HL-60 (cell line): Measurements from ENCODE around the gene AGTR1.

Source experiments
- GABPA ChIP-seq: IDR thresholded peaks from 2 replicates; pipeline ENCODE4 v1.6.1; 2012; ENCODE audit warnings: low read depth
- POLR2AphosphoS5 ChIP-seq: IDR thresholded peaks from 2 replicates; pipeline ENCODE4 v1.6.1; 2012; ENCODE audit warnings: low read depth
- TF ChIP-seq, protein P1 (sequence below): IDR thresholded peaks from one replicate; pipeline ENCODE4 v1.5.1; 2011; ENCODE audit warnings: low read length, control low read depth, inconsistent platforms; ENCODE audit not compliant: insufficient read depth
- TF ChIP-seq, protein P2 (sequence below): IDR thresholded peaks from 2 replicates; pipeline ENCODE4 v1.6.1; 2012; ENCODE audit warnings: low read depth; ENCODE audit not compliant: insufficient replicate concordance

DNA sequence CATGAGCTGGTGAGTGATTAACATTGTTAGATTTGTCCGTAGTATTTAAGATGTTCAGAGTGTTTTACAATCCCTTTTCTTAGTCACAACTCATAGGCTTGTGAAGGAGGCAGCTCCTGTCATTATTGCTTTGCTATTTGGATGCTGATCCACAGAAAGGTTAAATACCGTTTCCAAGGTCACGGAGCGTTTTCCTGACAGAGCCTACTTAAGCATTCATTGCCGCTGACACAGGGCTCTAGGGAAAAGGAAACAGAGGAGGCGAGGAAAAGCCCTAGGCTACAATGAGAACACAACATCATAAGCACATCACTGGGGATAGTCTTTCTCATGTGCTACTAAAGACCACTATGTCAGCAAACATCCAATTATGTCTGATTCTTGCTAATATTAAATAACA, 91.4 kb downstream of the AGTR1 start:
- TF ChIP-seq, protein P1, sequence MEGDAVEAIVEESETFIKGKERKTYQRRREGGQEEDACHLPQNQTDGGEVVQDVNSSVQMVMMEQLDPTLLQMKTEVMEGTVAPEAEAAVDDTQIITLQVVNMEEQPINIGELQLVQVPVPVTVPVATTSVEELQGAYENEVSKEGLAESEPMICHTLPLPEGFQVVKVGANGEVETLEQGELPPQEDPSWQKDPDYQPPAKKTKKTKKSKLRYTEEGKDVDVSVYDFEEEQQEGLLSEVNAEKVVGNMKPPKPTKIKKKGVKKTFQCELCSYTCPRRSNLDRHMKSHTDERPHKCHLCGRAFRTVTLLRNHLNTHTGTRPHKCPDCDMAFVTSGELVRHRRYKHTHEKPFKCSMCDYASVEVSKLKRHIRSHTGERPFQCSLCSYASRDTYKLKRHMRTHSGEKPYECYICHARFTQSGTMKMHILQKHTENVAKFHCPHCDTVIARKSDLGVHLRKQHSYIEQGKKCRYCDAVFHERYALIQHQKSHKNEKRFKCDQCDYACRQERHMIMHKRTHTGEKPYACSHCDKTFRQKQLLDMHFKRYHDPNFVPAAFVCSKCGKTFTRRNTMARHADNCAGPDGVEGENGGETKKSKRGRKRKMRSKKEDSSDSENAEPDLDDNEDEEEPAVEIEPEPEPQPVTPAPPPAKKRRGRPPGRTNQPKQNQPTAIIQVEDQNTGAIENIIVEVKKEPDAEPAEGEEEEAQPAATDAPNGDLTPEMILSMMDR, result no peak
- TF ChIP-seq, protein P2, sequence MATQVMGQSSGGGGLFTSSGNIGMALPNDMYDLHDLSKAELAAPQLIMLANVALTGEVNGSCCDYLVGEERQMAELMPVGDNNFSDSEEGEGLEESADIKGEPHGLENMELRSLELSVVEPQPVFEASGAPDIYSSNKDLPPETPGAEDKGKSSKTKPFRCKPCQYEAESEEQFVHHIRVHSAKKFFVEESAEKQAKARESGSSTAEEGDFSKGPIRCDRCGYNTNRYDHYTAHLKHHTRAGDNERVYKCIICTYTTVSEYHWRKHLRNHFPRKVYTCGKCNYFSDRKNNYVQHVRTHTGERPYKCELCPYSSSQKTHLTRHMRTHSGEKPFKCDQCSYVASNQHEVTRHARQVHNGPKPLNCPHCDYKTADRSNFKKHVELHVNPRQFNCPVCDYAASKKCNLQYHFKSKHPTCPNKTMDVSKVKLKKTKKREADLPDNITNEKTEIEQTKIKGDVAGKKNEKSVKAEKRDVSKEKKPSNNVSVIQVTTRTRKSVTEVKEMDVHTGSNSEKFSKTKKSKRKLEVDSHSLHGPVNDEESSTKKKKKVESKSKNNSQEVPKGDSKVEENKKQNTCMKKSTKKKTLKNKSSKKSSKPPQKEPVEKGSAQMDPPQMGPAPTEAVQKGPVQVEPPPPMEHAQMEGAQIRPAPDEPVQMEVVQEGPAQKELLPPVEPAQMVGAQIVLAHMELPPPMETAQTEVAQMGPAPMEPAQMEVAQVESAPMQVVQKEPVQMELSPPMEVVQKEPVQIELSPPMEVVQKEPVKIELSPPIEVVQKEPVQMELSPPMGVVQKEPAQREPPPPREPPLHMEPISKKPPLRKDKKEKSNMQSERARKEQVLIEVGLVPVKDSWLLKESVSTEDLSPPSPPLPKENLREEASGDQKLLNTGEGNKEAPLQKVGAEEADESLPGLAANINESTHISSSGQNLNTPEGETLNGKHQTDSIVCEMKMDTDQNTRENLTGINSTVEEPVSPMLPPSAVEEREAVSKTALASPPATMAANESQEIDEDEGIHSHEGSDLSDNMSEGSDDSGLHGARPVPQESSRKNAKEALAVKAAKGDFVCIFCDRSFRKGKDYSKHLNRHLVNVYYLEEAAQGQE, result no peak
- TF ChIP-seq POLR2AphosphoS5, result no peak
- no peak for TF ChIP-seq GABPA
